Mucosa of stomach (tissue), 1 donor: ENCODE results near the gene RBM44.

ENCODE experiments used
- H3K27me3 ChIP-seq: one replicate; pipeline ENCODE4 v1.7.0; 2013; ENCODE audit warnings: mild to moderate bottlenecking, low read length; ENCODE audit not compliant: control insufficient read depth, insufficient read depth
- H3K36me3 ChIP-seq: one replicate; pipeline ENCODE4 v1.7.0; 2013; ENCODE audit warnings: low read length; ENCODE audit not compliant: control insufficient read depth, insufficient read depth
- H3K4me1 ChIP-seq: one replicate; pipeline ENCODE4 v1.7.0; 2013; ENCODE audit warnings: mild to moderate bottlenecking, low read length; ENCODE audit not compliant: control insufficient read depth, insufficient read depth
- H3K4me3 ChIP-seq: one replicate; pipeline ENCODE4 v1.7.0; 2013; ENCODE audit warnings: low read length
- H3K9ac ChIP-seq: one replicate; pipeline ENCODE4 v1.7.0; 2013; ENCODE audit warnings: mild to moderate bottlenecking, low read length, moderate library complexity
- H3K9me3 ChIP-seq: one replicate; pipeline ENCODE4 v1.7.0; 2013; ENCODE audit warnings: mild to moderate bottlenecking, low read length, moderate library complexity; ENCODE audit not compliant: control insufficient read depth
- donor health status: Pancreatic carcinoma.

The RBM44 gene

DNA sequence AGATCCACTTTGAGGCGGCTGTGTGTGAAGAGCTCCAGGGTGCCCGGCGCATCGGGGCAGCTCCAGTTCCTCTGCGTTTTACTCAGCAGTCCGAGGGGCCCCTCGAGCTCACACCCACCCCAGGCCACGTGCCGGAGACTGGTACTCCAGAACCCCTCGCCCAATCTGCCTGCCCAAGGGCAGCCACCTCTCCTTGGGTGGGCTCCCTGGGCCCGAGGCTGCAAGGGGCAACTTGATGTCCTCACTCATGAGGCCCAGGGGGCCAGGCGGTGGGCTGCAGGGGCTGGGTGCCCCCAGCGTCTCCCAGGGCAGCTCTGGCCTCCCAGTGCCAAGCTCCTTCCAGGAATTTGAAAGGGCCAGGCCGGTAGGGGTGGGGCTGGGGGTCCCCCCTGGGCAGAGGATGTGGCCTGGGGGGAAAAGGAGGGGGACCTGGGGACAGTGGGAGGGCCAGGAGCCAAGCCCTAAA, 77.5 kb downstream of the RBM44 start:
- Histone ChIP-seq H3K36me3 (no peaks in the 10 kb centered on the region), H3K27me3 (no peaks in the 10 kb centered on the region), H3K4me1 (no peaks in the 10 kb centered on the region), H3K9ac (no peak overlapping the region), H3K4me3 (no peak overlapping the region), H3K9me3 (no peaks in the 10 kb centered on the region)

DNA sequence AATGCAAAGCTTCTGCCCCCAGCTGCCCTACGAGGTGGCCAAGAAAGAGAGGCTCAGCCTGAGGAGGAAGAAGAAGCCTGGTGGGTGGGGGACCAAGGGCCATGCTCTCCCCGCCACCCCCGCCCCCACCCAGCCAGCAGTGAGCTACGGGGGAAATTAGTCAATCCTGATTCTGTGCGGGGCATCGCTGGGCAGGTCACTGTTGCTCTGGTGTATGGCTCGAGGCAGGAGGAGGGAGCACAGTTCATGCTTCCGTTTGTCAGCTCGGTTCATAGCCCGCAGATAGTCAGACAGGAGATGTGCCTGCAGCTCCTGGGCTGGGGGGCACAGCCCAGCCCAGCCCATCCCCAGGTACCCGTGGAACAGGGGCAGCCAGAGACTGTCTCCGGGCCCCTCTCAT, 78.0 kb downstream of the RBM44 start:
- Histone ChIP-seq H3K9ac (no peak overlapping the region), H3K27me3 (no peaks in the 10 kb centered on the region), H3K9me3 (no peaks in the 10 kb centered on the region), H3K4me1 (no peaks in the 10 kb centered on the region), H3K4me3 (no peak overlapping the region), H3K36me3 (no peaks in the 10 kb centered on the region)

- Histone ChIP-seq H3K27me3 (no peaks in the 10 kb centered on the region), H3K4me3 (no peak overlapping the region), H3K9me3 (no peaks in the 10 kb centered on the region), H3K9ac (no peak overlapping the region), H3K36me3 (no peaks in the 10 kb centered on the region), H3K4me1 (no peaks in the 10 kb centered on the region)
These were observed 78.4 kb downstream of the RBM44 start for GRCh38 chr2:237876951-237877491.

GRCh38 chr2:237877576-237878307, 79.2 kb downstream of the RBM44 start:
- Histone ChIP-seq H3K4me1 (no peaks in the 10 kb centered on the region), H3K36me3 (no peaks in the 10 kb centered on the region), H3K9ac (no peak overlapping the region), H3K9me3 (no peaks in the 10 kb centered on the region), H3K4me3 (no peak overlapping the region), H3K27me3 (no peaks in the 10 kb centered on the region)

DNA sequence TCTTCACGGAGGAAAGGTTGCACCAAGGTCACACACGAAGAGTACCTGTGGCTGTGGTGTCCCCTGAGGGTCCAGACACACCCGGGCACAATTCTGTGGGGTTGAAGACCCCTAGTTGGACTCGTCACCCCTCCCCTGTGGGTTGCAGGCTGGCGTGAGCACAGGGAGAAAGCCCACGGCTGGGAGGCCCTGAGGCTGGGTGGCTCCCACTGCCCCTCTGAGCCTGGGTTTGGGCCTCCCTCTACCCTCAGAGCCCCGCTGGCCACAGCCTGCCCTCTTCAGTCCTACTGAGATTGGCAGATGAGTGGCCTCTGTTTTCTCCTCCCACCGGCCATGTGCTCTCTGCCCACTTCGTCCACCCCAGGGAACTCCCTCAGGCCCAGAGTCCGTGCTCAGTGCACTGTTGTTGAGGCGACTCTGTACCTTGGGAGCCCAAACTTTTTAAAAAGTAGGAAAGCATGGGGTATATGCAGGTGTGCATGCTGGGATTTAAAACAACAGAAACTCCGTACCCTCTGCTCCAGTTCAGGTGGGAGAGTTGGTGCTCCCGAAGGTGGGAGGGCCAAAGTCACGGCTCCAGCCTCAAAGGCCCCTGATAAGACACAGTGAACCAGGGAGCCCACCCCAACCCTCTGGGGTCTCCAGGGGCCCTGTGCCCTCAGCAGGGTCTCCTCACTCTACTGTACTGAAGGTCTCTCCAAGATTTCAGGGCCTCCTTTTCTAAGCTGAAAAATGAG, 79.9 kb downstream of the RBM44 start:
- H3K27me3 ChIP-seq = no peaks in the 10 kb centered on the region
- no peaks in the 10 kb centered on the region for H3K4me1 ChIP-seq
- no peak overlapping the region for H3K4me3 ChIP-seq
- H3K9ac ChIP-seq = no peak overlapping the region
- H3K36me3 ChIP-seq = no peaks in the 10 kb centered on the region
- no peaks in the 10 kb centered on the region for H3K9me3 ChIP-seq

- no peak overlapping the region for H3K9ac ChIP-seq
- no peaks in the 10 kb centered on the region for H3K4me1 ChIP-seq
- H3K4me3 ChIP-seq = no peak overlapping the region
- no peaks in the 10 kb centered on the region for H3K9me3 ChIP-seq
- H3K36me3 ChIP-seq = no peaks in the 10 kb centered on the region
- no peaks in the 10 kb centered on the region for H3K27me3 ChIP-seq
These were observed 80.5 kb downstream of the RBM44 start for GRCh38 chr2:237879058-237879430.

- no peak overlapping the region for H3K9ac ChIP-seq
- no peaks in the 10 kb centered on the region for H3K27me3 ChIP-seq
- no peak overlapping the region for H3K4me3 ChIP-seq
- no peaks in the 10 kb centered on the region for H3K36me3 ChIP-seq
- no peaks in the 10 kb centered on the region for H3K9me3 ChIP-seq
- H3K4me1 ChIP-seq = no peaks in the 10 kb centered on the region
These were observed 81.5 kb downstream of the RBM44 start for GRCh38 chr2:237879991-237880560.

DNA sequence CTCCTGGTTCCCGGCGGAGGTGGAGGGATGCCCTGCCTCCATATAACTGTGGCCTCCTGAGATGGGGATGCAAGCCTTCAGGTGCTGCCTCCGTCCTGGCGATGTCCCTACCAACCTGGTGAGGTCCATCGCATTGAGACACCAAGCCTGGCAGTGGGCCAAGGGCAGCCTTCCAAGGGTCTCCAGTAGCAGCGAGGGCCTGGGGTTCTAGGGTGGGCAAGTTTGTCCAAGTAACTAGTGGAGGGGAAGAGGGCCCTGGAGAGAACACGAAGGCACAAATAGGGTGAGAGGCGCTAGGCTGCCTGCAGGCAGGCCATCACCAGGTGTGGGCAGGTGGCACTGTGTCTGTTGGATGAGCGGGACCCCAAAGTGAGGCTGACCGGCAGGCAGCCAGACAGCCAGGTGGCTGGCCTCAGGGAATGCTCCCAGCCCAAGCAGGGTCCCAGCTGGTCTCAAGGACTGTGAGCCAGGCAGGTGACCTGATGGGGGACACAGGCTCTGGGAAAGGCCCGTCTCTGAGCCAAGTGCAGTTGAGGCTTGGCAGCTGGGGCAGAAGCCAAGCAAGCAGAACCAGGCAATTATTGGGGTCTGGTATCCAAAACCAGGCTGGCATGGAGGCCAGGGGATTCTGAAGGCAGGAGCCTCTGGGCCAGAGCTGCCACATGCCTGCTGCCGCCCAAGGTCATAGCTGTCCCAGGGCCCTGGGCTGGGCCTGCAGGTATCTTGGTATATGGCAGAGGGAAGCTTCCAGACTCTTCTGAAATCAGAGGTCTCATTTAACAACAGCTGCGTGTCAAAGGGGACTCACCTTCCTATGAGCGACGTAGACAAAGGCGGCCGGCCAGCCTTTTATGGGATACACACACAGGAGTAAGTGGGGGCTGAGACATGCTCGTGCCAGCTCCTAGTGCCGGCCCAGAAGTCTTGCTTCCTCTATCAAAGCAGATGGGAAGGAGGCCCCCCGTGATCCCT, 84.2 kb downstream of the RBM44 start:
- Histone ChIP-seq H3K4me1 (no peaks in the 10 kb centered on the region), H3K27me3 (no peaks in the 10 kb centered on the region), H3K4me3 (no peak overlapping the region), H3K36me3 (no peaks in the 10 kb centered on the region), H3K9ac (no peak overlapping the region), H3K9me3 (no peaks in the 10 kb centered on the region)

DNA sequence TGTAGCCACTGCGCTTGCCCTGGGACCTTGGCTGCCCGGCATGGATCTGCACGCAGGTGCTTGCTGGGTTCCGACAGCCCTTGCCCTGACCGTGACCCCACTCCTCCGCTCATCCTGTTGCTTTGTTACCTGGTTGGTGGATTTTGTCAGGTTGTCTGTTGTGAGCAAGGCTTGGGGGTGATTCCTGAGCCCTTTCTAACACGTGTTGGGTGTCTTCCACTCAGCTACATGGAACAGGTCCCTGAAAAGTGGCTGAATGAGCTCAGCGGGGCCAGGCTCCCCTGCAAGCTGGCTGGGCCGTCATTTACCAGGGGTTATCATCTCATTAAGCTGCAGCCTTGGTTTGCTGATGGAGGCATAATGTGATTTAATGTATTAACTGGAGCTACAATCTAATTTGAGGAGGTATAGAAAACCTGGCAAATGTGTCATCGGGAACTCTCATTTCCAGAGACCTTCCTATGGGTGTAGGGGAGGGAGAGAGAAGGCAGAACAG, 85.4 kb downstream of the RBM44 start:
- no peaks in the 10 kb centered on the region for H3K4me1 ChIP-seq
- H3K9me3 ChIP-seq = no peaks in the 10 kb centered on the region
- no peak overlapping the region for H3K9ac ChIP-seq
- no peaks in the 10 kb centered on the region for H3K27me3 ChIP-seq
- H3K36me3 ChIP-seq = no peaks in the 10 kb centered on the region
- H3K4me3 ChIP-seq = no peak overlapping the region

GRCh38 chr2:237884681-237885080, 86.1 kb downstream of the RBM44 start:
- H3K36me3 ChIP-seq = no peaks in the 10 kb centered on the region
- H3K4me3 ChIP-seq = no peak overlapping the region
- H3K4me1 ChIP-seq = no peaks in the 10 kb centered on the region
- no peak overlapping the region for H3K9ac ChIP-seq
- H3K27me3 ChIP-seq = no peaks in the 10 kb centered on the region
- H3K9me3 ChIP-seq = no peaks in the 10 kb centered on the region

DNA sequence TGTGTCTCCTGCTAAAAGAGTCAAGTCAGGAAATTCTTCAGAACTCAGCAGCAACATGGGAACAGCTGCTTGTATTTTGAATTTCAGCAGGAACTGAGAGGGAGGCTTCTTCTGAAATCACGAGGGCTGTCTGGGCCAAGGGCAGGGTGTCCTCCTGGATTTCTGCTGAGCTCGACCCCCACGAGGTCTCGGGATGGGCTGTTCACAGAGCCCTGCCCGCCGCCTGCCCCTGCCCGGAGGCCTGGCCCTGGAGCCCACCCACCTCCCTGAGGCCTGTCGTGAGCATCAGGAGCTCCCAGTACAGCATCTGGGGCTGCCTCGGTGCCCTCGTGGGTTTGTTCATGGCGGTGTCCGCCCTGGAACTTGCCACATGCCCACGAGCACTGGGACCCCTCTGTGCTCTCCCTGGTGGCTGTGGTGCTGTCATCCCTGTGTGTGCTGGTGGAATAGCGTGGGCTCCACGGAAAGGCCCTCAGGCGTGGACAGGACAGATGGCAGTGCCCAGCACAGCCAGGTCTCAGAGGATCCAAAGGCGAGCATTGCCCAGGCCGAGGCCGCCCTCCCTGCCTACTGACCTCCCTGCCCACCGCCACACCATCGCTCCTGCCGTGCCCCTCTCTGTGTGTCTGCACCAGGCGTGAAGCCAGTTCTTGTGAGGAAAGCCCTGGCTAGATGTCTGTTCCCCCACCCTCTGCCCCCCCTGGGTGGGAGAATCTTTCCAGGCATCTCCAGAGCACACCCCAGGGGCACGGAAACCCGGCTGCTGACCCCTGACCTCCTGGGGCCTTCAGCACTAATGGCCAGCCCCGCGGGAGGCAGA, 86.7 kb downstream of the RBM44 start:
- H3K27me3 ChIP-seq = no peaks in the 10 kb centered on the region
- no peak overlapping the region for H3K9ac ChIP-seq
- no peaks in the 10 kb centered on the region for H3K9me3 ChIP-seq
- H3K4me3 ChIP-seq = no peak overlapping the region
- no peaks in the 10 kb centered on the region for H3K4me1 ChIP-seq
- no peaks in the 10 kb centered on the region for H3K36me3 ChIP-seq
